Natural killer cell (primary cell): ENCODE measurements around the gene SCYL1. TPM values are rescaled to one million over a fixed set of nuclear protein-coding genes. Genes with fewer than 3 reads are reported as not detected.

Experiments
- ATAC-seq, 3 donors: fragments of 150-1000 bp in 2 of 3; fragments of 200-7000 bp in 1 of 3; cut with Tn5 transposase; 1 replicate in 1 of 3; 2 replicates in 2 of 3; pipeline ENCODE4 v1.10.0; 2021; ENCODE audit warnings: mild to moderate bottlenecking in 2 of 3, moderate library complexity in 2 of 3
- DNase-seq, 2 donors: peaks; one replicate each; pipeline versions ENCODE4 v3.0.0 to v3.0.0-alpha.2; 2013 to 2021; ENCODE audit warnings: mixed read lengths in 1 of 2
- H3K27ac ChIP-seq: one replicate; pipeline ENCODE4 v1.5.1; 2013; ENCODE audit warnings: mild to moderate bottlenecking, low read length
- H3K27me3 ChIP-seq: one replicate; pipeline ENCODE4 v1.6.1; 2013; ENCODE audit warnings: low read length; ENCODE audit not compliant: control insufficient read depth, insufficient read depth
- H3K36me3 ChIP-seq: one replicate; pipeline ENCODE4 v1.6.1; 2013; ENCODE audit warnings: low read length; ENCODE audit not compliant: control insufficient read depth, insufficient read depth
- H3K4me1 ChIP-seq: one replicate; pipeline ENCODE4 v1.6.1; 2013; ENCODE audit warnings: low read length; ENCODE audit not compliant: control insufficient read depth, insufficient read depth
- H3K4me3 ChIP-seq: one replicate; pipeline ENCODE4 v1.5.1; 2013; ENCODE audit warnings: low read length
- H3K9me3 ChIP-seq: one replicate; pipeline ENCODE4 v1.6.1; 2013; ENCODE audit warnings: low read length; ENCODE audit not compliant: control insufficient read depth, insufficient read depth
- H3K27ac Mint-ChIP-seq, 2 donors: one replicate each; pipeline ENCODE4 v1.8.0; 2022; ENCODE audit warnings: mild to moderate bottlenecking in 2 of 2, mixed read lengths in 2 of 2, moderate library complexity in 1 of 2
- H3K27me3 Mint-ChIP-seq, 2 donors: one replicate each; pipeline ENCODE4 v1.8.0; 2022; ENCODE audit warnings: low read depth in 2 of 2, mixed read lengths in 2 of 2
- H3K36me3 Mint-ChIP-seq: one replicate; pipeline ENCODE4 v1.8.0; 2022; ENCODE audit warnings: mixed read lengths
- H3K4me1 Mint-ChIP-seq, 2 donors: one replicate each; pipeline ENCODE4 v1.8.0; 2022; ENCODE audit warnings: mixed read lengths in 2 of 2
- H3K4me3 Mint-ChIP-seq: one replicate; pipeline ENCODE4 v1.8.0; 2022; ENCODE audit warnings: mild to moderate bottlenecking, moderate library complexity, mixed read lengths
- H3K9me3 Mint-ChIP-seq, 2 donors: one replicate each; pipeline ENCODE4 v1.8.0; 2022; ENCODE audit warnings: mixed read lengths in 2 of 2
- CTCF ChIP-seq: fragments of 200-600 bp; IDR thresholded peaks from one replicate; pipeline ENCODE4 v1.8.0; 2022; ENCODE audit warnings: antibody characterized with exemption
- WGBS: methylation state at CpG from one replicate; pipeline ENCODE4 v1.1.7; 2013; ENCODE audit warnings: missing lambda C conversion rate; ENCODE audit not compliant: insufficient coverage; 5-methylcytosine and 5-hydroxymethylcytosine counted together
- intact Hi-C: fragments of 100-400 bp; cut with micrococcal nuclease; formaldehyde crosslinking; loops from one replicate; pipeline ENCODE4 v1.14.2; 2022
- total RNA-seq, 4 donors: library from RNA; stranded (reverse); fragments of 120-200 nt in 1 of 4; gene quantifications; one replicate each; pipeline versions ENCODE4 v1.2.3 to v1.2.4, GENCODE V29; 2013 to 2022

SCYL1 gene
- total RNA-seq, 3 donors from 2014 or later (not counting 1 experiment from before 2014, with no cell fraction given) = 61.7 to 79.9 (median 71.3) TPM

- H3K27ac Mint-ChIP-seq = no peak overlapping the region
- Histone ChIP-seq H3K4me3 (no peak overlapping the region), H3K9me3 (no peaks in the 10 kb centered on the region), H3K27me3 (no peaks in the 10 kb centered on the region), H3K27ac (no peak overlapping the region), H3K36me3 (peaks cover 36% of the 10 kb centered on the region), H3K4me1 (peaks cover 15% of the 10 kb centered on the region)
- no peaks in the 10 kb centered on the region for H3K36me3 Mint-ChIP-seq
- DNase-seq (no peak), ATAC-seq (no peak)
- no peaks in the 10 kb centered on the region for H3K9me3 Mint-ChIP-seq
- H3K4me1 Mint-ChIP-seq = peaks cover 11 to 21% of the 10 kb centered on the region in 2 donors
- H3K27me3 Mint-ChIP-seq = no peaks in the 10 kb centered on the region
- intact Hi-C loops = no loop called here
- WGBS = 96% methylated on average over 43 of the region's 43 CpGs
- TF ChIP-seq CTCF = no peak
- peak overlapping the region; percentile 35 for H3K4me3 Mint-ChIP-seq
Measured at GRCh38 chr11:65538232-65538914, 13.5 kb downstream of the SCYL1 start.

GRCh38 chr11:65538915-65539743, 14.2 kb downstream of the SCYL1 start:
- no peaks in the 10 kb centered on the region for H3K27me3 ChIP-seq
- Mint-ChIP-seq H3K9me3 (no peaks in the 10 kb centered on the region), H3K4me1 (peaks cover 11 to 26% of the 10 kb centered on the region in 2 donors), H3K4me3 (no peak overlapping the region), H3K36me3 (no peaks in the 10 kb centered on the region), H3K27me3 (no peaks in the 10 kb centered on the region), H3K27ac (no peak overlapping the region)
- H3K27ac ChIP-seq = no peak overlapping the region
- TF ChIP-seq CTCF = no peak
- WGBS = 94% methylated on average over 92 of the region's 92 CpGs
- peaks cover 32% of the 10 kb centered on the region for H3K36me3 ChIP-seq
- H3K9me3 ChIP-seq = no peaks in the 10 kb centered on the region
- peaks cover 15% of the 10 kb centered on the region for H3K4me1 ChIP-seq
- DNase-seq (peak in 1 of 2 donors; percentile 26), ATAC-seq (no peak)
- intact Hi-C loops = no loop called here
- H3K4me3 ChIP-seq = no peak overlapping the region

DNA sequence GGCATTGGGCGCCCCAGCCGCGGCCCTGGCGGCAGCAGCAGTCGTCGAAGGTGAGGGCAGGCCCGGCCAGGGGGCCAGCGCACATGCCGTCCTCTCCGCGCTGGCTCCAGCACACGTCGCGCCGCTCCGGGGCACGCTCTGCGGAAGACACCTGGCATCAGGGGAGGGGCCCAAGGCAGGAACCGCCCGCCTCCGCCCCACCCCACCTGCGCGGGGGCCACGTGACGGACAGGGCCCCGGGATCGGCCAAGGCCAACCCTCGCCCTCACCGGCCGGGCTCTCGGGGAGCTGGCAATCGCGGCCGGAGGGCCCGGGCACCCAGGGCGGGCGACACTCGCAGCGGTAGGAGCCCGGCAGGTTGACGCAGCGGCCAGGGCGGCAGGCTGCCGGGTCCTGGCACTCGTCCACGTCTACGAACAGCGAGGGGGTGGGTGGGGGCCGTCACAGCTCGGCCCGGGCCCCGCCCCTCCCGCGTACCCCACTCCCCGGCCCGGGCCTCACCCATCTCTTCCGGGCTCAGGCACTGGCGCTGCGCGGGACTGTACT, 14.9 kb downstream of the SCYL1 start:
- H3K27me3 Mint-ChIP-seq = no peaks in the 10 kb centered on the region
- H3K36me3 ChIP-seq = peaks cover 32% of the 10 kb centered on the region
- peak in 1 of 3 donors; percentile 75 for ATAC-seq
- no peaks in the 10 kb centered on the region for H3K9me3 Mint-ChIP-seq
- H3K36me3 Mint-ChIP-seq = no peaks in the 10 kb centered on the region
- peak overlapping the region; percentile 39 to 76 for H3K27ac Mint-ChIP-seq
- no peaks in the 10 kb centered on the region for H3K9me3 ChIP-seq
- H3K27ac ChIP-seq = peak overlapping the region; percentile 61
- H3K4me1 ChIP-seq = peaks cover 15% of the 10 kb centered on the region
- H3K27me3 ChIP-seq = no peaks in the 10 kb centered on the region
- intact Hi-C loops = loop anchor here (1.0 to 10.0 kb wide), 7 partner anchors 26 to 445 kb away; partner anchors contain the start of genes MAP3K11, PCNX3 and ZNRD2
- peak; percentile 66 for TF ChIP-seq CTCF
- peaks cover 4 to 33% of the 10 kb centered on the region in 2 donors for H3K4me1 Mint-ChIP-seq
- 24% methylated on average over 60 of the region's 60 CpGs for WGBS
- no peak for DNase-seq
- peak overlapping the region; percentile 88 for H3K4me3 Mint-ChIP-seq
- H3K4me3 ChIP-seq = peak overlapping the region; percentile 71
